ENCODE data around the gene SLC7A6. TPM values are rescaled to one million over a fixed set of nuclear protein-coding genes. Genes with fewer than 3 reads are reported as not detected.

The SLC7A6 gene
- total RNA-seq, 1 donor from 2014 or later: 9.4 TPM

DNA sequence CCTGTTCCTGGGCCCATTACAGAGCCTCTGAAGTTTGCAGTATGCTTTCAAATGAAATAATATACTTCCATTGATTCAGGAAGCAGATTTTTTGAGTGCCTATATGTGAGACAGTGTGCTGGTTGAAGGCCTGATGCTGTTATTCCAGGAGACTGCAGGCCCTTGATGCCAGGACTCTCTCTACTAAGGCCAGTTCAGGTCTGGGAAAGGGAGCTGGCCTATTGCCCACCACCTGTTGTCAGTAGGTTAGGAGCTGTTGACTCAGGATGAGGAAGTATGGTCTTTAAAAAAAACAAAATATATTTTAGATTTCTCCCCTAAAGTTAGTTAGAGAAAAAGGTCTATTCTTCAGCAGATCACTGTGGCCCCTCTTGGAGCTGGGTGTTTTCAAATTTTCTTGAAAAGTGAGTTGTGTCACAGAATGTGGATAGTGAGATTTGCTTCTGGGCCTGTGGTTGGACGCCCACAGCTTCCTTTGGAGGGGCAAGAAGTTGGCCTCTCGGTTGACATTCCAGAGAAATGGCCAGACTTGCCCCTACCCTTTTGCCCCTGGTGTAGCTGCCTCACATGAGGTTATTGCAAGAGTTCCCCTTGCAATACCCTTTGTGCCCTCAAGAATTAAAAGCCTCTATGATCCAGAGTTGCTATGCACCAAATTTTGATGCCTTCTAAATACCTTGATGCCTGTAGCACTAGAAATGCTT is 36.3 kb upstream of the SLC7A6 start:
- no peaks in the 10 kb centered on the region for H3K9me3 ChIP-seq (ENCODE audit: control insufficient read depth in 3 of 3, low read length in 3 of 3)
- H3K27ac ChIP-seq (ENCODE audit: low read depth, low read length): peak overlapping the region; percentile 37
- H3K36me3 ChIP-seq (ENCODE audit: control insufficient read depth in 3 of 3, insufficient read depth in 3 of 3, low read length in 3 of 3): peaks cover 9 to 20% (median 15%) of the 10 kb centered on the region in 3 donors
- no peaks in the 10 kb centered on the region for H3K27me3 ChIP-seq (ENCODE audit: control insufficient read depth in 3 of 3, insufficient read depth in 3 of 3, low read length in 3 of 3)
- no peak overlapping the region for H3K4me3 ChIP-seq (ENCODE audit: low read length in 3 of 3)
- peak overlapping the region in 1 of 3 donors; percentile 66 for H3K9ac ChIP-seq (ENCODE audit: low read depth in 1 of 3, low read length in 3 of 3)
- H3K4me1 ChIP-seq (ENCODE audit: control insufficient read depth in 3 of 3, insufficient read depth in 3 of 3, low read length in 3 of 3): peaks cover 32 to 33% (median 33%) of the 10 kb centered on the region in 3 donors

DNA sequence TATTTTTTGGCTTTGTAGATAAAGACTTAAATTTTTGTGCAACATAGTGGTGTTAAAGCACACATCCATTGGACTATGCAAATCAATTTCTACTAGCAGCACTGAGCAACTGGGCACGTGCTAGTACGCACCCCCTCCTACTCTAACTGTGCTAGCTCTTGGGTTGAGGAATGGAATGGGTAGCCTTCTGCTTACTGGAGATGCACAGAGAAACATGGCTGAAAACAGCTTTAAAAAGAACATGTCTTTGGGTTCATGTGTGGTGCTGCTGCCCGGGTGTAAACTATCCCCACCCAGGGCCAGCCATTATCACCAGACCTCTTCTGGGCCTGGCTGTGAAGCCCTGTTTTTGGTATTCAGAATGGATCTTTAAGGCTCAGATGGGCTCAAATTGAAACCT is 35.7 kb upstream of the SLC7A6 start:
- peaks cover 32 to 33% (median 33%) of the 10 kb centered on the region in 3 donors for H3K4me1 ChIP-seq (ENCODE audit: control insufficient read depth in 3 of 3, insufficient read depth in 3 of 3, low read length in 3 of 3)

DNA sequence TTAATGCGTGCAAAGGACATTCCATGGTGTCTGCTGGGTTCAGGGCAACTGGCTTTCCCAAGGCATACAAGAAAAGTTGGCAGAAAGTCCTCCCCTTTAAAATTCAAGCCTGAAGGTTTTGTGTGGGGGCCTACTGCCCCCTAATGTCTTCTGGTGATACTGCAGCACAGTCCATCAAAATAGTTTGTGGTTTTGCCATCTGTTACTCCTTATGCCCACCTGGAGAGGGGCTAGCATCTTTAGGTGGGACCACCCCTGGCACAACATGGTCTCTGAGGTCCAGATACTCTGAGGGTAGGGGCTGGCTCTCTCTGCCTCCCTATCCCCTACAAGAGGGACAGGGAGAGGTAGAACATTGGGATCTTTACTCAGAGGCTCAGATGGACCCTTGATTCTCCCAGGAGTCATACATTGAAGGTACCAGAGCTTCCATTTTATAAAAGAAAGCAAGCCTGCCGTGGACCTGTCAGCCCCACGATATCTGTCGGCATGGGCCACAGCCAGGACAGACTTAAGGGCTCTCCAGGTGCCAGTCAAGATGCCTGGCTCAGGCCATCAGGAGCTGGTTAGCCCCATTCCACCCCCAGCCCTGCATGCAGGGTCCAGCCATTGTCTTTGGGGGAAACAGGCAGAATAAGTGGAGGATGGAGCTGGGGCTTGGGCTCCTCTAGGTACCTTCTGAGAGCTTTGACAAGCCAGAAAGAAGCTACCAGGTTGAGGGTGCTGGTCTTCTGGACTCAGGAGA is 34.7 kb upstream of the SLC7A6 start:
- no peaks in the 10 kb centered on the region for H3K9me3 ChIP-seq (ENCODE audit: control insufficient read depth in 3 of 3, low read length in 3 of 3)
- no peaks in the 10 kb centered on the region for H3K27me3 ChIP-seq (ENCODE audit: control insufficient read depth in 3 of 3, insufficient read depth in 3 of 3, low read length in 3 of 3)
- H3K4me1 ChIP-seq (ENCODE audit: control insufficient read depth in 3 of 3, insufficient read depth in 3 of 3, low read length in 3 of 3): peaks cover 32 to 37% (median 35%) of the 10 kb centered on the region in 3 donors
- H3K4me3 ChIP-seq (ENCODE audit: low read length in 3 of 3): no peak overlapping the region
- peak overlapping the region; percentile 37 for H3K27ac ChIP-seq (ENCODE audit: low read depth, low read length)
- peaks cover 9 to 20% (median 15%) of the 10 kb centered on the region in 3 donors for H3K36me3 ChIP-seq (ENCODE audit: control insufficient read depth in 3 of 3, insufficient read depth in 3 of 3, low read length in 3 of 3)
- peak overlapping the region in 1 of 3 donors; percentile 29 for H3K9ac ChIP-seq (ENCODE audit: low read depth in 1 of 3, low read length in 3 of 3)

More for the DNA sequence above, 35.7 kb upstream of the SLC7A6 start:
- no peaks in the 10 kb centered on the region for H3K27me3 ChIP-seq (ENCODE audit: control insufficient read depth in 3 of 3, insufficient read depth in 3 of 3, low read length in 3 of 3)
- no peak overlapping the region for H3K4me3 ChIP-seq (ENCODE audit: low read length in 3 of 3)
- H3K9me3 ChIP-seq (ENCODE audit: control insufficient read depth in 3 of 3, low read length in 3 of 3): no peaks in the 10 kb centered on the region
- peak overlapping the region; percentile 37 for H3K27ac ChIP-seq (ENCODE audit: low read depth, low read length)
- peak overlapping the region in 2 of 3 donors; percentile 29 to 50 for H3K9ac ChIP-seq (ENCODE audit: low read depth in 1 of 3, low read length in 3 of 3)
- peaks cover 9 to 20% (median 15%) of the 10 kb centered on the region in 3 donors for H3K36me3 ChIP-seq (ENCODE audit: control insufficient read depth in 3 of 3, insufficient read depth in 3 of 3, low read length in 3 of 3)

DNA sequence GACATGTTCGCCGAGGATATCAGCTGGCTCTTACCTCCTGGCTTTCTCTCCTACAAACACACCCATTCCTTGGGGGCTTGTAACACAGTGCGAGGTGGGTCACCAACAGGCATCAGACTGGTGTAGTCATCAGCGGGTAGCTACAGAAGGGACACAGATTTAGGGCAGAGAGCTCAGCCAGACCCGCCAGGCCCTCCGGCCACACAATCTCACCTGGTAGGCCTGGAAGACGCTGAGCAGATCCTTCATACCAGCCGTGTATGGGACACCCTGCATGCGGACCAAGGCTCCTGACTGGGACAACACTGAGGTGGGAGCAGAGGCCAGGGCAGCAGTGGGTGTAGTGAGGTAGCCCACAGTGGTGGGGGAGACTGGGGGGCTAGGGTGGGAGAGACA is 34.2 kb upstream of the SLC7A6 start:
- peaks cover 32 to 37% (median 35%) of the 10 kb centered on the region in 3 donors for H3K4me1 ChIP-seq (ENCODE audit: control insufficient read depth in 3 of 3, insufficient read depth in 3 of 3, low read length in 3 of 3)
- H3K27me3 ChIP-seq (ENCODE audit: control insufficient read depth in 3 of 3, insufficient read depth in 3 of 3, low read length in 3 of 3): no peaks in the 10 kb centered on the region
- H3K9me3 ChIP-seq (ENCODE audit: control insufficient read depth in 3 of 3, low read length in 3 of 3): no peaks in the 10 kb centered on the region
- H3K9ac ChIP-seq (ENCODE audit: low read depth in 1 of 3, low read length in 3 of 3): no peak overlapping the region
- H3K27ac ChIP-seq (ENCODE audit: low read depth, low read length): no peak overlapping the region
- H3K36me3 ChIP-seq (ENCODE audit: control insufficient read depth in 3 of 3, insufficient read depth in 3 of 3, low read length in 3 of 3): peaks cover 9 to 20% (median 15%) of the 10 kb centered on the region in 3 donors
- H3K4me3 ChIP-seq (ENCODE audit: low read length in 3 of 3): no peak overlapping the region

DNA sequence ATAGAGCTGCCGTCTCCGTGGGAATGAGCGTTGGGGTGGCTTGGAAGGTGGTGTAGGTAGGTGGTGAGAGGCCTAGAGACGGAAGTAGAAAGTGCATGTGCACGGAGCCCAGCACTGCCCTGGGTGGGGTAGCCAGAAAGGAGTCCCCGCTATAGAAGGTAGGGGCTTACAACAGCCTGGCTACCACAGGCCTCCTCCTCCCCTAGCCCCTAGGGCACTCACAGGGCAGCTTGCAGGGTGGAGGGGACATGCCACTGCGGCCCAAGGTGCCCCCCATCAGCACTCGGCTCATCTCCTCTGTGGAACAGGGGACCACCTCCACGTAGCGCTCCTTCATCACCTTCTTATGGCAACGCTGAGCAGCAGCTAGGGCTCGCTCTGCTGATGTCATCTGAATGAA is 33.4 kb upstream of the SLC7A6 start:
- peaks cover 9 to 20% (median 15%) of the 10 kb centered on the region in 3 donors for H3K36me3 ChIP-seq (ENCODE audit: control insufficient read depth in 3 of 3, insufficient read depth in 3 of 3, low read length in 3 of 3)
- no peak overlapping the region for H3K9ac ChIP-seq (ENCODE audit: low read depth in 1 of 3, low read length in 3 of 3)
- H3K4me3 ChIP-seq (ENCODE audit: low read length in 3 of 3): no peak overlapping the region
- no peaks in the 10 kb centered on the region for H3K27me3 ChIP-seq (ENCODE audit: control insufficient read depth in 3 of 3, insufficient read depth in 3 of 3, low read length in 3 of 3)
- no peak overlapping the region for H3K27ac ChIP-seq (ENCODE audit: low read depth, low read length)
- H3K9me3 ChIP-seq (ENCODE audit: control insufficient read depth in 3 of 3, low read length in 3 of 3): no peaks in the 10 kb centered on the region
- H3K4me1 ChIP-seq (ENCODE audit: control insufficient read depth in 3 of 3, insufficient read depth in 3 of 3, low read length in 3 of 3): peaks cover 30 to 35% (median 34%) of the 10 kb centered on the region in 3 donors

DNA sequence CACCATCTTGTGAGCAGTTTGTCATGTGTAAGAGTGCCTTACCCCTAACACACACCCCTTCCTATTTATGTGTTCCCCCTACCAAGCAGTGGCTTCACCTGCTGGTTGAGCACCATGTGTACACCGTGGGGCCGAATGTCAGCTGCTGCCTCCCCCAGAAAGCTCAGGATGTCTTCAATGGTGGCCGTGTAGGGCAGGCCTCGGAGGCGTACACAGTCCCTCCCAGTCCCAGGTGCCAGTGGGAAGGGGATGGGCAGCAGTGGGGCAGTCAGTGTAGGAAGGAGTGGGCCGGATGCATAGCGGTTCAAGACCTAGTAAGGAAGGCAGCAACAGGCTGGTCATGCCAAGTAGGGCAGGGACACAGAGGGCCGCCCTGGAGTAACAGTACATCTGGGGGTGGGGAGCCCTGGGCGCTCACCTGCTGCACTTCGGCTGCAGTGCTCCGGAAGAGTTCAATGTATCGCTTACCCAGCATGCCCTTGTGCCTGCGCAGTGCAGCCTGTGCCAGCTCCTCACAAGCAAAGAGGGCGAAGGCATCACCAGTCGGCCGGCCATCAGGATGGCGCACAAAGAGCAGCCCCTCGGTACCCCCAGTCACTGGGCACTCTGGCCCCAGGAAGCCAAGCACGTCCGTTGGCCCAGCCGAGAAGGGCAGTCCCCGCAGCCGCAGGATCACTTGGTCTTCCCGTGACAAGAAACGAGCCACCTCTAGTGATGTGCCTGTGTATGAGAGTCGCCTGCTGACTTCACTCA is 32.8 kb upstream of the SLC7A6 start:
- no peak overlapping the region for H3K9ac ChIP-seq (ENCODE audit: low read depth in 1 of 3, low read length in 3 of 3)
- no peaks in the 10 kb centered on the region for H3K9me3 ChIP-seq (ENCODE audit: control insufficient read depth in 3 of 3, low read length in 3 of 3)
- peaks cover 29 to 37% (median 32%) of the 10 kb centered on the region in 3 donors for H3K4me1 ChIP-seq (ENCODE audit: control insufficient read depth in 3 of 3, insufficient read depth in 3 of 3, low read length in 3 of 3)
- H3K27ac ChIP-seq (ENCODE audit: low read depth, low read length): no peak overlapping the region
- H3K27me3 ChIP-seq (ENCODE audit: control insufficient read depth in 3 of 3, insufficient read depth in 3 of 3, low read length in 3 of 3): no peaks in the 10 kb centered on the region
- H3K4me3 ChIP-seq (ENCODE audit: low read length in 3 of 3): no peak overlapping the region
- peaks cover 4 to 16% (median 11%) of the 10 kb centered on the region in 3 donors for H3K36me3 ChIP-seq (ENCODE audit: control insufficient read depth in 3 of 3, insufficient read depth in 3 of 3, low read length in 3 of 3)

DNA sequence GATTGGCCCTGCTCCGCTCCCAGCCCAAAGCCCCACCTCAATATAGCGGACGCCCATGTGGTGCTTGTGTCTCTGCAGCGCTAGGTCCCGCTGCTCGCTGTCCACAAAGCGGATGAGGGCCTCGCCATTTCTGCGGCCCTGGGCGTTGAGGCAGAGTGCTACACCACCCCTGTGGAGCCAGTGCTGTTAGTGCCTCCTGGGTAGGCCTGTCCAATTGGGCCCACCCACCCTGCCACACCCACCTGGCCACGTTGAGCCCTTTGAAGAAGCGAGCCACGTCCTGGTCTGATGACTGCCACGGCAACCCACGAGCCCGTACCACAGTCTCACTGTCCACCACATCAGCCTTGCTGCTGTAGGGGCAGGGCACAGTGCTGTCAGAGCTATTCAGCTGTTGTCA is 32.0 kb upstream of the SLC7A6 start:
- Histone ChIP-seq H3K4me3 (ENCODE audit: low read length in 3 of 3) (no peak overlapping the region), H3K4me1 (ENCODE audit: control insufficient read depth in 3 of 3, insufficient read depth in 3 of 3, low read length in 3 of 3) (peaks cover 30 to 37% (median 34%) of the 10 kb centered on the region in 3 donors), H3K27ac (ENCODE audit: low read depth, low read length) (no peak overlapping the region), H3K9me3 (ENCODE audit: control insufficient read depth in 3 of 3, low read length in 3 of 3) (no peaks in the 10 kb centered on the region), H3K27me3 (ENCODE audit: control insufficient read depth in 3 of 3, insufficient read depth in 3 of 3, low read length in 3 of 3) (no peaks in the 10 kb centered on the region), H3K9ac (ENCODE audit: low read depth in 1 of 3, low read length in 3 of 3) (no peak overlapping the region), H3K36me3 (ENCODE audit: control insufficient read depth in 3 of 3, insufficient read depth in 3 of 3, low read length in 3 of 3) (peaks cover under 1 to 16% (median 11%) of the 10 kb centered on the region in 3 donors)

DNA sequence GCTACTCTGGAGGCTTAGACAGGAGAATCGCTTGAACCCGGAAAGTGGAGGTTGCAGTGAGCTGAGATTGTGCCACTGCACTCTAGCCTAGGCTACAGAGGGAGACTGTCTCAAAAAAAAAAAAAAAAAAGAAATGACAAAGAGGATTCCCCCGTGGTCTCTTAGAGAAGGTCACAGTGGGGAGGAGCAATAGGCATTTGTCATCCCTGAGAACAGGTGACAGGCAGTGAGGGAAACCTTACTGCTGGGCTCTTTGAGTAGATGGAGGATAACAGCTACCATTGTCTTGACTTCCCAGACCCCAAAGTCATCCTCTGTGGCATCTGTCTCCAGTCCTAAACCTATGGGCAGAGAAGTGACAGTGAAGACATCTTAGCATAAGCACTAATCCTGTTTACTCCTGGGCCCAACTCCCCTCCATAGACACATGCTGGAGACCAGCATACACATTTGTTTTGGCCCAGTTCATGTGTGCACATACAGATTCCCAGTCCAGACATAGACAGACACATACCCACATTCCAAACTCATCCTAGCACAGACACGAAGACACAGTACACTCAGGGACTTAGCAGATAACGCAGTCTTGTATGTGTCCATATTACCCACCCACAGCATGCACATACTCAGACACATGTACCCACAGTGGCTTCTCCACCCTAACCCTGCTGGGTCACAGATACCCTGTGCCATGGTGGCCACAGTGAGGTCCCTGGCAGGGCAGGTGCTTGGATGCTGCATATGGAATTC is 31.1 kb upstream of the SLC7A6 start:
- Histone ChIP-seq H3K9me3 (ENCODE audit: control insufficient read depth in 3 of 3, low read length in 3 of 3) (no peaks in the 10 kb centered on the region), H3K4me3 (ENCODE audit: low read length in 3 of 3) (no peak overlapping the region), H3K9ac (ENCODE audit: low read depth in 1 of 3, low read length in 3 of 3) (no peak overlapping the region), H3K27me3 (ENCODE audit: control insufficient read depth in 3 of 3, insufficient read depth in 3 of 3, low read length in 3 of 3) (no peaks in the 10 kb centered on the region), H3K36me3 (ENCODE audit: control insufficient read depth in 3 of 3, insufficient read depth in 3 of 3, low read length in 3 of 3) (peaks cover 0 to 16% (median 11%) of the 10 kb centered on the region in 3 donors), H3K27ac (ENCODE audit: low read depth, low read length) (no peak overlapping the region), H3K4me1 (ENCODE audit: control insufficient read depth in 3 of 3, insufficient read depth in 3 of 3, low read length in 3 of 3) (peaks cover 26 to 32% (median 29%) of the 10 kb centered on the region in 3 donors)

DNA sequence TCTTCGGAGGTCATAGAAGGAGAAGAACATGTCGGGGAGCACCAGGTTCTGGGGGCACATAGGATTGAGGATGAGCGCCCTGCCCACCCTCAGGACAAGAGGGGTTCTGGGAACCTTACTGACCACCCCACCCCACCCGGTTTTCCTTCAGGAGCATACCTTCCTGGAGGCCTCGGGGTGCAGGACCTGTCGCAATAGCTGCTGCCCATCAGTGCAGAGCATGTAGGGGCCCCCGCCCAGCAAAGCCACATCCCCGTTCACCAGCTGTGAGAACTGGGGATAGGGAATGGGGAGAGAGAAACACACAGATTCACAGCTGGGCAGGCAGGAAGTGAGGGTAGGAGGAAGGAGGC is 30.5 kb upstream of the SLC7A6 start:
- H3K4me3 ChIP-seq (ENCODE audit: low read length in 3 of 3): no peak overlapping the region
- peaks cover 0 to 16% (median 11%) of the 10 kb centered on the region in 3 donors for H3K36me3 ChIP-seq (ENCODE audit: control insufficient read depth in 3 of 3, insufficient read depth in 3 of 3, low read length in 3 of 3)
- H3K27me3 ChIP-seq (ENCODE audit: control insufficient read depth in 3 of 3, insufficient read depth in 3 of 3, low read length in 3 of 3): no peaks in the 10 kb centered on the region
- H3K9me3 ChIP-seq (ENCODE audit: control insufficient read depth in 3 of 3, low read length in 3 of 3): no peaks in the 10 kb centered on the region
- peaks cover 21 to 26% (median 24%) of the 10 kb centered on the region in 3 donors for H3K4me1 ChIP-seq (ENCODE audit: control insufficient read depth in 3 of 3, insufficient read depth in 3 of 3, low read length in 3 of 3)
- H3K27ac ChIP-seq (ENCODE audit: low read depth, low read length): no peak overlapping the region
- H3K9ac ChIP-seq (ENCODE audit: low read depth in 1 of 3, low read length in 3 of 3): no peak overlapping the region

Measured in skeletal muscle tissue (tissue), 4 donors.